ENCODE data around the gene EID2B. TPM values are rescaled to one million over a fixed set of nuclear protein-coding genes. Genes with fewer than 3 reads are reported as not detected.

EID2B gene
- total and polyA plus RNA-seq, 10 of the 15 experiments (the other 5 are each of a cell fraction or from before 2014, with no cell fraction given), result 2.9 to 10.1 (median 5.0) TPM

DNA sequence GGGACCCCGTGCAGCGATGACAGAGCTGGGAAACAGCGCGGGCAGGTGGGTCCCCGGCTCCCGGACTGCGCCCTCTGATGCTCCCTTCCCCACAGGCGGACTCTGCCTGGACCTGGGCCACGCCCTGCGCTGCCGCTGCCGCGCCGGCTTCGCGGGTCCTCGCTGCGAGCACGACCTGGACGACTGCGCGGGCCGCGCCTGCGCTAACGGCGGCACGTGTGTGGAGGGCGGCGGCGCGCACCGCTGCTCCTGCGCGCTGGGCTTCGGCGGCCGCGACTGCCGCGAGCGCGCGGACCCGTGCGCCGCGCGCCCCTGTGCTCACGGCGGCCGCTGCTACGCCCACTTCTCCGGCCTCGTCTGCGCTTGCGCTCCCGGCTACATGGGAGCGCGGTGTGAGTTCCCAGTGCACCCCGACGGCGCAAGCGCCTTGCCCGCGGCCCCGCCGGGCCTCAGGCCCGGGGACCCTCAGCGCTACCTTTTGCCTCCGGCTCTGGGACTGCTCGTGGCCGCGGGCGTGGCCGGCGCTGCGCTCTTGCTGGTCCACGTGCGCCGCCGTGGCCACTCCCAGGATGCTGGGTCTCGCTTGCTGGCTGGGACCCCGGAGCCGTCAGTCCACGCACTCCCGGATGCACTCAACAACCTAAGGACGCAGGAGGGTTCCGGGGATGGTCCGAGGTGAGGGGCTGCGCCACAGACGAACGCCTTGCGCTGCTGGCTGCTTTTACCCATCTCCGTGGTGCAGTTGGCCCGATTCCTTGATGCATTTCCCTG lies 25.5 kb downstream of the EID2B start:
- H3K4me1 ChIP-seq (ENCODE audit: control insufficient read depth, insufficient read depth, low read length), result peaks cover 8% of the 10 kb centered on the region; the same call in 1 of the 2 replicates
- POLR2A ChIA-PET, result no interaction called here
- RAD21 ChIA-PET (ENCODE audit: unreplicated experiment), result no interaction called here
- intact Hi-C loops (cut with micrococcal nuclease; ENCODE audit: unreplicated experiment) (no loop called here), in situ Hi-C loops (cut with MboI) (no loop called here)
- SMC1A ChIA-PET (ENCODE audit: uncharacterized antibody, unreplicated experiment), result no interaction called here
- no peaks in the 10 kb centered on the region; the same call in 2 of the 3 replicates for H3K9me3 ChIP-seq (replicated peaks; ENCODE audit: control insufficient read depth, insufficient read depth, low read length)
- H3K36me3 ChIP-seq (ENCODE audit: control insufficient read depth in 2 of 2, insufficient read depth in 2 of 2, low read length in 1 of 2), result no peaks in the 10 kb centered on the region
- CTCF ChIA-PET, result interaction anchor here (1.0 to 1.8 kb wide), 3 partner anchors 8 to 67 kb away, joined by 3 to 4 read pairs (median 4); no protein-coding TSS in a partner anchor
- 6% methylated on average over 76 of the region's 96 CpGs for WGBS (ENCODE audit: insufficient coverage, insufficient replicate concordance, low lambda C conversion rate, missing lambda C conversion rate)
- H3K9ac ChIP-seq (ENCODE audit: control insufficient read depth, insufficient read depth, low read length), result peak overlapping the region; percentile 50; the same call in 1 of the 2 replicates
- H3K79me2 ChIP-seq (ENCODE audit: control insufficient read depth, insufficient read depth, low read length), result no peaks in the 10 kb centered on the region
- ATAC-seq (peak; percentile 81), DNase-seq (ENCODE audit: low read depth, low spot score) (no peak), FAIRE-seq (peak; percentile 23)
- H2AFZ ChIP-seq (ENCODE audit: control insufficient read depth, low read depth, low read length), result peak overlapping the region; percentile 89
- BruUV-seq (replicated peaks), result no TSS peak
- H3K4me3 ChIP-seq, result peak overlapping the region; percentile 64; the same call in 1 of the 2 replicates
- no peaks in the 10 kb centered on the region; a peak in 1 of 4 replicates for H3K27me3 ChIP-seq (replicated peaks in 1 of 2; ENCODE audit: control insufficient read depth in 2 of 2, insufficient read depth in 2 of 2, low read length in 1 of 2)
- H4K20me1 ChIP-seq (ENCODE audit: control insufficient read depth, insufficient read depth), result no peaks in the 10 kb centered on the region
- peak overlapping the region; percentile 94 for H3K4me2 ChIP-seq (ENCODE audit: control insufficient read depth, insufficient read depth)
- no peak overlapping the region for H3K27ac ChIP-seq (ENCODE audit: control insufficient read depth, insufficient read depth)
- TF ChIP-seq, protein P1, sequence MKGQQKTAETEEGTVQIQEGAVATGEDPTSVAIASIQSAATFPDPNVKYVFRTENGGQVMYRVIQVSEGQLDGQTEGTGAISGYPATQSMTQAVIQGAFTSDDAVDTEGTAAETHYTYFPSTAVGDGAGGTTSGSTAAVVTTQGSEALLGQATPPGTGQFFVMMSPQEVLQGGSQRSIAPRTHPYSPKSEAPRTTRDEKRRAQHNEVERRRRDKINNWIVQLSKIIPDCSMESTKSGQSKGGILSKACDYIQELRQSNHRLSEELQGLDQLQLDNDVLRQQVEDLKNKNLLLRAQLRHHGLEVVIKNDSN (IDR thresholded peaks at IDR 0.05; ENCODE audit: borderline replicate concordance, extremely low read length, insufficient read depth, low read depth, low read length), result peak; percentile 60
- TF ChIP-seq, protein P2, sequence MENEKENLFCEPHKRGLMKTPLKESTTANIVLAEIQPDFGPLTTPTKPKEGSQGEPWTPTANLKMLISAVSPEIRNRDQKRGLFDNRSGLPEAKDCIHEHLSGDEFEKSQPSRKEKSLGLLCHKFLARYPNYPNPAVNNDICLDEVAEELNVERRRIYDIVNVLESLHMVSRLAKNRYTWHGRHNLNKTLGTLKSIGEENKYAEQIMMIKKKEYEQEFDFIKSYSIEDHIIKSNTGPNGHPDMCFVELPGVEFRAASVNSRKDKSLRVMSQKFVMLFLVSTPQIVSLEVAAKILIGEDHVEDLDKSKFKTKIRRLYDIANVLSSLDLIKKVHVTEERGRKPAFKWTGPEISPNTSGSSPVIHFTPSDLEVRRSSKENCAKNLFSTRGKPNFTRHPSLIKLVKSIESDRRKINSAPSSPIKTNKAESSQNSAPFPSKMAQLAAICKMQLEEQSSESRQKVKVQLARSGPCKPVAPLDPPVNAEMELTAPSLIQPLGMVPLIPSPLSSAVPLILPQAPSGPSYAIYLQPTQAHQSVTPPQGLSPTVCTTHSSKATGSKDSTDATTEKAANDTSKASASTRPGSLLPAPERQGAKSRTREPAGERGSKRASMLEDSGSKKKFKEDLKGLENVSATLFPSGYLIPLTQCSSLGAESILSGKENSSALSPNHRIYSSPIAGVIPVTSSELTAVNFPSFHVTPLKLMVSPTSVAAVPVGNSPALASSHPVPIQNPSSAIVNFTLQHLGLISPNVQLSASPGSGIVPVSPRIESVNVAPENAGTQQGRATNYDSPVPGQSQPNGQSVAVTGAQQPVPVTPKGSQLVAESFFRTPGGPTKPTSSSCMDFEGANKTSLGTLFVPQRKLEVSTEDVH (IDR thresholded peaks at IDR 0.05; ENCODE audit: low read depth, partially characterized antibody), result no peak
- TF ChIP-seq SUZ12 (IDR thresholded peaks at IDR 0.05; ENCODE audit: unreplicated experiment) (no peak), SIN3A (IDR thresholded peaks at IDR 0.05; ENCODE audit: low read depth, low read length) (0 out of 2 replicates have a peak, but pooled peaks have one; percentile 19), LARP7 (IDR thresholded peaks at IDR 0.05) (peak; percentile 67; the same call in 1 of the 2 replicates), NRF1 (conservative IDR thresholded peaks at IDR 0.05; ENCODE audit: low read depth, low read length) (0 out of 2 replicates have a peak, but pooled peaks have one; percentile 24), POLR2AphosphoS5 (IDR thresholded peaks at IDR 0.05; ENCODE audit: low read length) (no peak), RB1 (IDR thresholded peaks at IDR 0.05; ENCODE audit: borderline replicate concordance) (0 out of 2 replicates have a peak, but pooled peaks have one; percentile 37), IKZF1 (conservative IDR thresholded peaks at IDR 0.05) (peak; percentile 79), HDAC6 (IDR thresholded peaks at IDR 0.05; ENCODE audit: unreplicated experiment) (peak; percentile 84), EGR1 (IDR thresholded peaks at IDR 0.05; ENCODE audit: borderline replicate concordance in 1 of 2, low read depth in 2 of 2, low read length in 2 of 2) (0 out of 3 replicates have a peak, but pooled peaks of 1 of the 2 experiments have one; percentile 26), ATF7 (IDR thresholded peaks at IDR 0.05; ENCODE audit: low read depth) (no peak), BCL11A (IDR thresholded peaks at IDR 0.05; ENCODE audit: low read depth, low read length) (no peak), CREB1 (IDR thresholded peaks at IDR 0.05; ENCODE audit: low read depth) (no peak)
- TF ChIP-seq, protein P3, sequence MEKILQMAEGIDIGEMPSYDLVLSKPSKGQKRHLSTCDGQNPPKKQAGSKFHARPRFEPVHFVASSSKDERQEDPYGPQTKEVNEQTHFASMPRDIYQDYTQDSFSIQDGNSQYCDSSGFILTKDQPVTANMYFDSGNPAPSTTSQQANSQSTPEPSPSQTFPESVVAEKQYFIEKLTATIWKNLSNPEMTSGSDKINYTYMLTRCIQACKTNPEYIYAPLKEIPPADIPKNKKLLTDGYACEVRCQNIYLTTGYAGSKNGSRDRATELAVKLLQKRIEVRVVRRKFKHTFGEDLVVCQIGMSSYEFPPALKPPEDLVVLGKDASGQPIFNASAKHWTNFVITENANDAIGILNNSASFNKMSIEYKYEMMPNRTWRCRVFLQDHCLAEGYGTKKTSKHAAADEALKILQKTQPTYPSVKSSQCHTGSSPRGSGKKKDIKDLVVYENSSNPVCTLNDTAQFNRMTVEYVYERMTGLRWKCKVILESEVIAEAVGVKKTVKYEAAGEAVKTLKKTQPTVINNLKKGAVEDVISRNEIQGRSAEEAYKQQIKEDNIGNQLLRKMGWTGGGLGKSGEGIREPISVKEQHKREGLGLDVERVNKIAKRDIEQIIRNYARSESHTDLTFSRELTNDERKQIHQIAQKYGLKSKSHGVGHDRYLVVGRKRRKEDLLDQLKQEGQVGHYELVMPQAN (conservative IDR thresholded peaks at IDR 0.05), result no peak
- TF ChIP-seq, protein P4, sequence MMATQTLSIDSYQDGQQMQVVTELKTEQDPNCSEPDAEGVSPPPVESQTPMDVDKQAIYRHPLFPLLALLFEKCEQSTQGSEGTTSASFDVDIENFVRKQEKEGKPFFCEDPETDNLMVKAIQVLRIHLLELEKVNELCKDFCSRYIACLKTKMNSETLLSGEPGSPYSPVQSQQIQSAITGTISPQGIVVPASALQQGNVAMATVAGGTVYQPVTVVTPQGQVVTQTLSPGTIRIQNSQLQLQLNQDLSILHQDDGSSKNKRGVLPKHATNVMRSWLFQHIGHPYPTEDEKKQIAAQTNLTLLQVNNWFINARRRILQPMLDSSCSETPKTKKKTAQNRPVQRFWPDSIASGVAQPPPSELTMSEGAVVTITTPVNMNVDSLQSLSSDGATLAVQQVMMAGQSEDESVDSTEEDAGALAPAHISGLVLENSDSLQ (IDR thresholded peaks at IDR 0.05), result no peak
